Fibroblast of skin of left quadriceps (primary cell): ENCODE measurements around the gene DCUN1D2.

Source experiments
- DNase-seq, 2 experiments: peaks; one replicate each; pipeline ENCODE4 v3.0.0-alpha.2; 2013; ENCODE audit warnings: low read depth in 2 of 2

The DCUN1D2 gene

GRCh38 chr13:113407531-113408393 is 82.7 kb downstream of the DCUN1D2 start:
- no peak for DNase-seq

- no peak for DNase-seq
These were observed 83.4 kb downstream of the DCUN1D2 start for GRCh38 chr13:113407103-113407530.

- no peak for DNase-seq
These were observed 84.0 kb downstream of the DCUN1D2 start for GRCh38 chr13:113406321-113407102.
